Skeletal muscle satellite cell (primary cell): ENCODE results near the gene DCC.

Source experiments
- H3K27me3 ChIP-seq: 2 replicates; pipeline ENCODE4 v1.7.0; 2013; ENCODE audit warnings: low read length; ENCODE audit not compliant: control insufficient read depth, insufficient read depth
- H3K36me3 ChIP-seq: 2 replicates; pipeline ENCODE4 v1.7.0; 2013; ENCODE audit warnings: mild to moderate bottlenecking, control low read depth, low read length; ENCODE audit not compliant: insufficient read depth
- H3K4me1 ChIP-seq: 2 replicates; pipeline ENCODE4 v1.7.0; 2013; ENCODE audit warnings: low read length; ENCODE audit not compliant: control insufficient read depth, insufficient read depth
- H3K4me2 ChIP-seq: 2 replicates; pipeline ENCODE4 v1.7.0; 2013; ENCODE audit warnings: mild to moderate bottlenecking, low read length
- H3K4me3 ChIP-seq: 2 replicates; pipeline ENCODE4 v1.7.0; 2013; ENCODE audit warnings: low read length
- H3K9ac ChIP-seq: 2 replicates; pipeline ENCODE4 v1.7.0; 2013; ENCODE audit warnings: mild to moderate bottlenecking, low read depth, low read length, moderate library complexity
- H3K9me3 ChIP-seq: replicated peaks from 2 replicates; pipeline ENCODE4 v1.7.0; 2013; ENCODE audit warnings: mild to moderate bottlenecking, control low read depth, low read length

DCC gene

GRCh38 chr18:53018791-53019190 is 678.8 kb downstream of the DCC start:
- Histone ChIP-seq H3K9me3 (peaks cover 9% of the 10 kb centered on the region), H3K4me2 (no peak overlapping the region)

GRCh38 chr18:53025247-53025646 is 685.2 kb downstream of the DCC start:
- H3K9me3 ChIP-seq: peaks cover 8% of the 10 kb centered on the region
- no peak overlapping the region for H3K4me2 ChIP-seq
- H3K9ac ChIP-seq: no peak overlapping the region
- H3K4me3 ChIP-seq: no peak overlapping the region
- H3K36me3 ChIP-seq: no peaks in the 10 kb centered on the region
- H3K27me3 ChIP-seq: no peaks in the 10 kb centered on the region
- H3K4me1 ChIP-seq: no peaks in the 10 kb centered on the region

More at GRCh38 chr18:53018791-53019190, 678.8 kb downstream of the DCC start:
- Histone ChIP-seq H3K9ac (no peak overlapping the region), H3K4me3 (no peak overlapping the region), H3K4me1 (no peaks in the 10 kb centered on the region), H3K36me3 (no peaks in the 10 kb centered on the region), H3K27me3 (no peaks in the 10 kb centered on the region)

- Histone ChIP-seq H3K4me2 (no peak overlapping the region), H3K9ac (no peak overlapping the region), H3K9me3 (peaks cover 6% of the 10 kb centered on the region), H3K36me3 (no peaks in the 10 kb centered on the region), H3K4me3 (no peak overlapping the region), H3K4me1 (no peaks in the 10 kb centered on the region), H3K27me3 (no peaks in the 10 kb centered on the region)
These were observed 688.6 kb downstream of the DCC start for GRCh38 chr18:53028565-53028964.

GRCh38 chr18:53033128-53033527 is 693.1 kb downstream of the DCC start:
- Histone ChIP-seq H3K9ac (no peak overlapping the region), H3K27me3 (no peaks in the 10 kb centered on the region), H3K9me3 (no peaks in the 10 kb centered on the region), H3K4me2 (no peak overlapping the region), H3K36me3 (no peaks in the 10 kb centered on the region), H3K4me3 (no peak overlapping the region), H3K4me1 (no peaks in the 10 kb centered on the region)

- Histone ChIP-seq H3K4me3 (no peak overlapping the region), H3K4me2 (no peak overlapping the region), H3K9ac (no peak overlapping the region), H3K36me3 (no peaks in the 10 kb centered on the region), H3K27me3 (no peaks in the 10 kb centered on the region), H3K4me1 (no peaks in the 10 kb centered on the region), H3K9me3 (peaks cover 5% of the 10 kb centered on the region)
These were observed 698.6 kb downstream of the DCC start for GRCh38 chr18:53038608-53039007.

GRCh38 chr18:53040286-53040685 is 700.3 kb downstream of the DCC start:
- no peaks in the 10 kb centered on the region for H3K36me3 ChIP-seq
- H3K4me3 ChIP-seq: no peak overlapping the region
- H3K4me2 ChIP-seq: no peak overlapping the region
- H3K4me1 ChIP-seq: no peaks in the 10 kb centered on the region
- no peaks in the 10 kb centered on the region for H3K27me3 ChIP-seq
- no peak overlapping the region for H3K9ac ChIP-seq
- peaks cover 5% of the 10 kb centered on the region for H3K9me3 ChIP-seq

- Histone ChIP-seq H3K36me3 (no peaks in the 10 kb centered on the region), H3K4me1 (no peaks in the 10 kb centered on the region), H3K27me3 (no peaks in the 10 kb centered on the region), H3K9ac (no peak overlapping the region), H3K4me2 (no peak overlapping the region), H3K9me3 (peaks cover 2% of the 10 kb centered on the region), H3K4me3 (no peak overlapping the region)
These were observed 716.1 kb downstream of the DCC start for GRCh38 chr18:53056064-53056463.

- no peaks in the 10 kb centered on the region for H3K36me3 ChIP-seq
- H3K4me2 ChIP-seq: no peak overlapping the region
- no peaks in the 10 kb centered on the region for H3K27me3 ChIP-seq
These were observed 730.8 kb downstream of the DCC start for GRCh38 chr18:53070788-53071187.

GRCh38 chr18:53080687-53081086 is 740.7 kb downstream of the DCC start:
- no peaks in the 10 kb centered on the region for H3K27me3 ChIP-seq
- no peaks in the 10 kb centered on the region for H3K36me3 ChIP-seq
- peaks cover 10% of the 10 kb centered on the region for H3K9me3 ChIP-seq
- H3K9ac ChIP-seq: no peak overlapping the region
- H3K4me2 ChIP-seq: no peak overlapping the region
- H3K4me3 ChIP-seq: no peak overlapping the region
- no peaks in the 10 kb centered on the region for H3K4me1 ChIP-seq

More at GRCh38 chr18:53070788-53071187, 730.8 kb downstream of the DCC start:
- Histone ChIP-seq H3K9ac (no peak overlapping the region), H3K9me3 (peaks cover 4% of the 10 kb centered on the region), H3K4me3 (no peak overlapping the region), H3K4me1 (no peaks in the 10 kb centered on the region)

- no peaks in the 10 kb centered on the region for H3K9me3 ChIP-seq
- no peaks in the 10 kb centered on the region for H3K36me3 ChIP-seq
- no peaks in the 10 kb centered on the region for H3K4me1 ChIP-seq
- no peaks in the 10 kb centered on the region for H3K27me3 ChIP-seq
- H3K9ac ChIP-seq: no peak overlapping the region
- H3K4me3 ChIP-seq: no peak overlapping the region
- no peak overlapping the region for H3K4me2 ChIP-seq
These were observed 753.6 kb downstream of the DCC start for GRCh38 chr18:53093636-53094035.

GRCh38 chr18:53101536-53102105 is 761.6 kb downstream of the DCC start:
- no peaks in the 10 kb centered on the region for H3K4me1 ChIP-seq
- no peaks in the 10 kb centered on the region for H3K9me3 ChIP-seq
- no peak overlapping the region for H3K9ac ChIP-seq
- no peak overlapping the region for H3K4me2 ChIP-seq
- no peak overlapping the region for H3K4me3 ChIP-seq
- no peaks in the 10 kb centered on the region for H3K27me3 ChIP-seq
- H3K36me3 ChIP-seq: no peaks in the 10 kb centered on the region

- Histone ChIP-seq H3K4me1 (no peaks in the 10 kb centered on the region), H3K9ac (no peak overlapping the region), H3K36me3 (no peaks in the 10 kb centered on the region)
These were observed 774.4 kb downstream of the DCC start for GRCh38 chr18:53114441-53114840.

More at GRCh38 chr18:53114441-53114840, 774.4 kb downstream of the DCC start:
- Histone ChIP-seq H3K4me3 (no peak overlapping the region), H3K9me3 (peaks cover 6% of the 10 kb centered on the region), H3K4me2 (no peak overlapping the region), H3K27me3 (no peaks in the 10 kb centered on the region)
